ENCODE results near the gene AUTS2. TPM values are rescaled to one million over a fixed set of nuclear protein-coding genes. Genes with fewer than 3 reads are reported as not detected.

AUTS2 gene
- total RNA-seq, 1 experiment from 2014 or later: 256 TPM

DNA sequence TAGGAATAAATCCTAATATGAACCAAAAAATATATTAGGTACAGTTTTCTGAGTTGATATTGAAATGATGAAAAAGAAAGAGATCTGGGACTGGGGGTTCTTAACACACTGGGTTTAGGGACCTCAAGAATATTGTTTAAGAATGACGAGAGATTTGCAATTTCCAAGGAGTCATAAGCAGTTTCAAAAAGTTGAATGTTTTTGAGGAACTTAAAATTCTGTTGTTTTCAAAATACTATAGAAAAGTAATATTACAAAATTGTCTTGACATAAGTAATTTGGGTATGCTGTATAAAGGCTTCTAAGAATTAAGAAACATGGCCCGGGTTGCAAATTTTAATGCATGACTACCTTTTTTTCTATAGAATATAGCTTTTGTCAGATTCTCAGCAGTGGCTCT is 88.1 kb downstream of the AUTS2 start:
- Mint-ChIP-seq H3K4me1 (peaks cover 17 to 31% of the 10 kb centered on the region in 2 experiments), H3K36me3 (ENCODE audit: insufficient read depth in 1 of 3, low read depth in 3 of 3) (no peaks in the 10 kb centered on the region), H3K27ac (no peak overlapping the region), H3K27me3 (ENCODE audit: low read depth) (peaks cover 2% of the 10 kb centered on the region; the same call in 1 of the 2 replicates), H3K9me3 (no peaks in the 10 kb centered on the region), H3K4me3 (no peak overlapping the region)
- Histone ChIP-seq H2BK12ac (ENCODE audit: insufficient read length, low read depth, low read length) (no peak overlapping the region), H2BK15ac (ENCODE audit: low read depth, low read length) (no peak overlapping the region), H3K56ac (ENCODE audit: insufficient read length, low read depth, low read length) (no peak overlapping the region), H2BK20ac (ENCODE audit: low read depth, low read length, poor library complexity, severe bottlenecking) (no peak overlapping the region), H2AK5ac (ENCODE audit: insufficient read length, low read length) (no peak overlapping the region), H3K27ac (ENCODE audit: insufficient read length, low read depth, low read length) (no peak overlapping the region), H3K23me2 (ENCODE audit: insufficient read length, low read depth, low read length, poor library complexity, severe bottlenecking) (no peaks in the 10 kb centered on the region), H3K27me3 (ENCODE audit: insufficient read depth, low read length) (no peaks in the 10 kb centered on the region), H3T11ph (ENCODE audit: low read length) (no peak overlapping the region), H4K20me1 (ENCODE audit: control insufficient read depth, insufficient read depth, insufficient read length) (no peaks in the 10 kb centered on the region), H3K9me3 (ENCODE audit: control insufficient read depth, low read depth, low read length) (no peaks in the 10 kb centered on the region), H4K5ac (ENCODE audit: insufficient read length, low read depth, low read length) (no peak overlapping the region), H3K4me1 (ENCODE audit: insufficient read depth, low read length) (no peaks in the 10 kb centered on the region), H4K8ac (replicated peaks; ENCODE audit: insufficient read length, low read depth, low read length) (no peak overlapping the region), H3K9ac (ENCODE audit: extremely low read depth, insufficient read length, low read length) (no peak overlapping the region), H3K4me2 (ENCODE audit: insufficient read depth, insufficient read length, low read length) (no peak overlapping the region), H3K79me1 (ENCODE audit: insufficient read depth, low read depth, low read length, poor library complexity, severe bottlenecking) (no peaks in the 10 kb centered on the region), H2AFZ (ENCODE audit: low read length) (no peak overlapping the region), H3K23ac (ENCODE audit: insufficient read length, low read depth, low read length) (no peak overlapping the region), H2BK120ac (ENCODE audit: low read depth, low read length, poor library complexity, severe bottlenecking) (no peak overlapping the region), H3K4ac (ENCODE audit: low read depth, low read length) (no peak overlapping the region), H3K18ac (ENCODE audit: insufficient read length, low read depth, low read length) (no peak overlapping the region), H3K14ac (ENCODE audit: insufficient read depth, low read length) (no peak overlapping the region), H4K91ac (ENCODE audit: insufficient read length, low read depth, low read length) (no peak overlapping the region), H2BK5ac (ENCODE audit: insufficient read length, low read length) (no peak overlapping the region), H3K79me2 (ENCODE audit: insufficient read depth, low read length) (no peaks in the 10 kb centered on the region)
- TF ChIP-seq, protein P1, sequence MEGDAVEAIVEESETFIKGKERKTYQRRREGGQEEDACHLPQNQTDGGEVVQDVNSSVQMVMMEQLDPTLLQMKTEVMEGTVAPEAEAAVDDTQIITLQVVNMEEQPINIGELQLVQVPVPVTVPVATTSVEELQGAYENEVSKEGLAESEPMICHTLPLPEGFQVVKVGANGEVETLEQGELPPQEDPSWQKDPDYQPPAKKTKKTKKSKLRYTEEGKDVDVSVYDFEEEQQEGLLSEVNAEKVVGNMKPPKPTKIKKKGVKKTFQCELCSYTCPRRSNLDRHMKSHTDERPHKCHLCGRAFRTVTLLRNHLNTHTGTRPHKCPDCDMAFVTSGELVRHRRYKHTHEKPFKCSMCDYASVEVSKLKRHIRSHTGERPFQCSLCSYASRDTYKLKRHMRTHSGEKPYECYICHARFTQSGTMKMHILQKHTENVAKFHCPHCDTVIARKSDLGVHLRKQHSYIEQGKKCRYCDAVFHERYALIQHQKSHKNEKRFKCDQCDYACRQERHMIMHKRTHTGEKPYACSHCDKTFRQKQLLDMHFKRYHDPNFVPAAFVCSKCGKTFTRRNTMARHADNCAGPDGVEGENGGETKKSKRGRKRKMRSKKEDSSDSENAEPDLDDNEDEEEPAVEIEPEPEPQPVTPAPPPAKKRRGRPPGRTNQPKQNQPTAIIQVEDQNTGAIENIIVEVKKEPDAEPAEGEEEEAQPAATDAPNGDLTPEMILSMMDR (conservative IDR thresholded peaks at IDR 0.05): no peak
- WGBS (ENCODE audit: extremely low coverage, insufficient read length, low lambda C conversion rate): no CpG with 5 or more reads among the region's 2 CpGs
- DNase-seq: no peak

Data from H9 (cell line).